Hepatocyte (in vitro differentiated cells): ENCODE results near the gene PRSS53. TPM values are rescaled to one million over a fixed set of nuclear protein-coding genes. Genes with fewer than 3 reads are reported as not detected.

Experiments
- DNase-seq: peaks from one replicate; pipeline ENCODE4 v3.0.0-alpha.2; 2016; ENCODE audit warnings: low spot score
- H2AFZ ChIP-seq: fragments of 200-600 bp; sonication (generic); 2 replicates; pipeline ENCODE4 v1.6.0; 2016; ENCODE audit warnings: antibody characterized with exemption, mild to moderate bottlenecking
- H3K27ac ChIP-seq: fragments of 200-600 bp; sonication (generic); 2 replicates; pipeline ENCODE4 v1.5.1; 2016; ENCODE audit warnings: mild to moderate bottlenecking
- H3K27me3 ChIP-seq: fragments of 200-600 bp; sonication (generic); 2 replicates; pipeline ENCODE4 v1.6.1; 2016
- H3K36me3 ChIP-seq: fragments of 200-600 bp; sonication (generic); replicated peaks from 2 replicates; pipeline ENCODE4 v1.5.1; 2016; ENCODE audit warnings: low read depth; ENCODE audit not compliant: insufficient read depth
- H3K4me1 ChIP-seq: fragments of 200-600 bp; sonication (generic); 2 replicates; pipeline ENCODE4 v1.5.1; 2016; ENCODE audit warnings: mild to moderate bottlenecking, moderate library complexity; ENCODE audit not compliant: insufficient read depth
- H3K4me2 ChIP-seq: fragments of 200-600 bp; sonication (generic); 2 replicates; pipeline ENCODE4 v1.6.0; 2016
- H3K4me3 ChIP-seq: fragments of 200-600 bp; sonication (generic); 2 replicates; pipeline ENCODE4 v1.5.1; 2016; ENCODE audit warnings: mild to moderate bottlenecking
- H3K79me2 ChIP-seq: fragments of 200-600 bp; sonication (generic); 2 replicates; pipeline ENCODE4 v1.6.0; 2017; ENCODE audit warnings: mild to moderate bottlenecking
- H3K9me2 ChIP-seq: fragments of 200-600 bp; sonication (generic); replicated peaks from 2 replicates; pipeline ENCODE4 v1.6.0; 2017; ENCODE audit warnings: mild to moderate bottlenecking; ENCODE audit not compliant: insufficient read depth
- H3K9me3 ChIP-seq: fragments of 200-600 bp; sonication (generic); 2 replicates; pipeline ENCODE4 v1.5.1; 2016; ENCODE audit warnings: low read depth, mild to moderate bottlenecking
- H4K20me1 ChIP-seq: fragments of 200-600 bp; sonication (generic); 2 replicates; pipeline ENCODE4 v1.6.0; 2016; ENCODE audit warnings: mild to moderate bottlenecking; ENCODE audit not compliant: insufficient read depth, poor library complexity, severe bottlenecking
- CTCF ChIP-seq: fragments of 200-600 bp; sonication (generic); IDR thresholded peaks from 2 replicates; pipeline ENCODE4 v1.5.1; 2016; ENCODE audit warnings: antibody characterized with exemption, mild to moderate bottlenecking; ENCODE audit not compliant: poor library complexity
- EZH2 ChIP-seq: fragments of 200-600 bp; sonication (generic); IDR thresholded peaks from 2 replicates; pipeline ENCODE4 v1.6.1; 2016; ENCODE audit warnings: antibody characterized with exemption, mild to moderate bottlenecking, borderline replicate concordance
- EZH2phosphoT487 ChIP-seq: fragments of 200-600 bp; sonication (generic); IDR thresholded peaks from one replicate; pipeline ENCODE4 v1.6.1; 2018; ENCODE audit warnings: antibody characterized with exemption, mild to moderate bottlenecking, low read depth, moderate library complexity; ENCODE audit not compliant: unreplicated experiment, severe bottlenecking
- WGBS: methylation state at CpG from one replicate; pipeline ENCODE4 v1.1.6; 2016; ENCODE audit warnings: low lambda C conversion rate; ENCODE audit errors: missing lambda C conversion rate; 5-methylcytosine and 5-hydroxymethylcytosine counted together
- polyA plus RNA-seq: library from polyadenylated mRNA; unstranded; fragments of >200 nt; fragmentation: Nextera tagmentation; extraction: Ambion mirVana; gene quantifications from 2 replicates; pipeline ENCODE4 v1.2.1, GENCODE V29; 2016
- total RNA-seq: library from RNA; depleted of rRNA; stranded (reverse); fragments of >200 nt; gene quantifications from 2 replicates; pipeline ENCODE4 v1.2.3, GENCODE V29; 2014

Gene PRSS53
- total and polyA plus RNA-seq, 2 experiments from 2014 or later = 0.39 to 2.2 TPM

DNA sequence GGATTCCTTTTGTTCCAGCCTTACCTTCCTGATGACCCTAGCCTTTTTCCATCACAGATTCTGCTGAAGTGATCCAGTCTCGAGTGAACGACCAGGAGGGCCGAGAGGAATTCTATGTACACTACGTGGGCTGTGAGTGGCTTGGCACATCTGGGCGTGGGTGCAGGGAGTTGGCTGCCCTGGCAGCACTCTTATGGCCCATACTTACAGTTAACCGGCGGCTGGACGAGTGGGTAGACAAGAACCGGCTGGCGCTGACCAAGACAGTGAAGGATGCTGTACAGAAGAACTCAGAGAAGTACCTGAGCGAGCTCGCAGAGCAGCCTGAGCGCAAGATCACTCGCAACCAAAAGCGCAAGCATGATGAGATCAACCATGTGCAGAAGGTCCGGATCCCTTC lies 31.4 kb upstream of the PRSS53 start:
- Histone ChIP-seq H3K9me2 (no peaks in the 10 kb centered on the region), H3K36me3 (no peaks in the 10 kb centered on the region), H3K27ac (no peak overlapping the region), H3K27me3 (no peaks in the 10 kb centered on the region), H3K4me3 (no peak overlapping the region), H3K9me3 (no peaks in the 10 kb centered on the region), H4K20me1 (no peaks in the 10 kb centered on the region), H3K4me1 (peaks cover 6% of the 10 kb centered on the region), H2AFZ (no peak overlapping the region), H3K79me2 (peaks cover 29% of the 10 kb centered on the region), H3K4me2 (no peak overlapping the region)
- 98% methylated on average over 16 of the region's 16 CpGs for WGBS
- peak; percentile 3 for DNase-seq
- TF ChIP-seq CTCF = no peak
- TF ChIP-seq EZH2 = no peak

- Histone ChIP-seq H3K4me2 (peak overlapping the region; percentile 83), H3K27ac (peak overlapping the region; percentile 96), H3K4me1 (peaks cover 10% of the 10 kb centered on the region), H2AFZ (peak overlapping the region; percentile 3), H3K9me2 (no peaks in the 10 kb centered on the region), H3K4me3 (peak overlapping the region; percentile 24), H3K9me3 (no peaks in the 10 kb centered on the region), H3K36me3 (no peaks in the 10 kb centered on the region), H3K27me3 (no peaks in the 10 kb centered on the region), H3K79me2 (peaks cover 29% of the 10 kb centered on the region), H4K20me1 (no peaks in the 10 kb centered on the region)
- WGBS = 68% methylated on average over 9 of the region's 9 CpGs
- no peak for TF ChIP-seq EZH2
- TF ChIP-seq CTCF = no peak
- TF ChIP-seq EZH2phosphoT487 = no peak
- peak; percentile 56 for DNase-seq
These were observed 29.7 kb upstream of the PRSS53 start for GRCh38 chr16:31118223-31119155.

DNA sequence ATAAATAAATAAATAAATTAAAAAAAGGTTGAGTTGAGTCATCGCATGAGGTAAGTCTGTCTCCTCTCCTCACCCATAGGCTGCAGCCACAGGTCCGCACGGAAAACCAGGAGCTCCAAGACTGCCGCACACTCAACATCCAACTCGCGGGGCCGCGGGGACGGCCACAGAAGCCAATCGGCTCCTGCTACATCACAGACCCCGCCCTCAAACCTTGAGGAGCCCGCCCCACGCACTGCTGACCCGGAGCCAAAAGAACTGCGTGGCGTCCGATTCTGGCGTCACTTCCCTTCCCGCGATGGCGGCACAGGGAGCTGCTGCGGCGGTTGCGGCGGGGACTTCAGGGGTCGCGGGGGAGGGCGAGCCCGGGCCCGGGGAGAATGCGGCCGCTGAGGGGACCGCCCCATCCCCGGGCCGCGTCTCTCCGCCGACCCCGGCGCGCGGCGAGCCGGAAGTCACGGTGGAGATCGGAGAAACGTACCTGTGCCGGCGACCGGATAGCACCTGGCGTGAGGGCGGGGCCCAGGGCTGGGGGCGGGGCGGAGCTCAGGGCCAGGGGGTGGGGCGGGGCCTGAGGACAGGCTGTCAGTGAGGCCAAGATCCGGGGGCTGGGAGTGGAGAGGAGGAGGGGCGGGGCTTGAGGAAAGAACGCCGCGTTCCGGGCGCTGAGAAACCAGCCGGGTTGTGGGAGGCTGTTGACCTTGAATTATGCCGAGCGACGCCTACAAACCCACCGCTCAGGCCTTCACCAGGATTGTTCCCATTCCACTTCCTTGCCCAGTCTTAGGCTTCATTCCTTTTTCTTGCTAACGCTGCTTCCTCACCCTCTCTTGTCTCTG lies 28.9 kb upstream of the PRSS53 start, which contains the start of gene KAT8:
Gene KAT8 (plus strand): TSS at position 281 of the 839 bp plus-strand sequence. CDS start 18 bp downstream, at position 299.
- peak; percentile 100 for DNase-seq
- H4K20me1 ChIP-seq = no peaks in the 10 kb centered on the region
- H3K79me2 ChIP-seq = peaks cover 29% of the 10 kb centered on the region
- H3K9me2 ChIP-seq = no peaks in the 10 kb centered on the region
- H3K27ac ChIP-seq = peak within 1 kb of the TSS; percentile 96
- H2AFZ ChIP-seq = peak within 1 kb of the TSS; percentile 18
- H3K36me3 ChIP-seq = no peaks in the 10 kb centered on the region
- under 1% methylated on average over 33 of the region's 68 CpGs for WGBS
- peaks cover 10% of the 10 kb centered on the region for H3K4me1 ChIP-seq
- H3K27me3 ChIP-seq = no peaks in the 10 kb centered on the region
- TF ChIP-seq EZH2 = no peak
- H3K4me2 ChIP-seq = peak within 1 kb of the TSS; percentile 90
- peak within 1 kb of the TSS; percentile 40 for H3K4me3 ChIP-seq
- no peaks in the 10 kb centered on the region for H3K9me3 ChIP-seq
